MG63 (cell line): ENCODE data around the gene PDCD2. TPM values are rescaled to one million over a fixed set of nuclear protein-coding genes. Genes with fewer than 3 reads are reported as not detected.
"Not testable (repeated sequence)": the region's sequence is repeated elsewhere in the genome, so short reads cannot be mapped to it uniquely, and the experiment has no call there.

ENCODE experiments used
- DNase-seq: peaks from one replicate; pipeline ENCODE4 v3.0.0-alpha.2; 2020
- H3K27me3 ChIP-seq: fragments of 250-450 bp; sonication (Bioruptor Pico); 2 replicates; pipeline ENCODE4 v1.5.1; 2020; ENCODE audit warnings: mild to moderate bottlenecking, moderate library complexity
- H3K36me3 ChIP-seq: fragments of 250-450 bp; sonication (Bioruptor Pico); 2 replicates; pipeline ENCODE4 v1.5.1; 2020; ENCODE audit warnings: mild to moderate bottlenecking, moderate library complexity
- H3K4me3 ChIP-seq: fragments of 250-450 bp; sonication (Bioruptor Pico); 2 replicates; pipeline ENCODE4 v1.5.1; 2020; ENCODE audit warnings: mild to moderate bottlenecking, moderate library complexity
- H3K9me3 ChIP-seq: fragments of 250-450 bp; sonication (Bioruptor Pico); 2 replicates; pipeline ENCODE4 v1.5.1; 2020; ENCODE audit warnings: mild to moderate bottlenecking, moderate library complexity
- total RNA-seq: library from RNA; depleted of rRNA; stranded (reverse); fragments of >200 nt; shearing (Covaris generic); gene quantifications from 2 replicates; pipeline ENCODE4 v1.2.3, GENCODE V29; 2014; ENCODE audit warnings: low replicate concordance

Gene PDCD2
- total RNA-seq, 1 experiment from 2014 or later = 187 TPM

GRCh38 chr6:170555305-170555704 is 29.1 kb downstream of the PDCD2 start:
- no peak for DNase-seq
- Histone ChIP-seq H3K36me3 (peaks cover 47% of the 10 kb centered on the region), H3K27me3 (no peaks in the 10 kb centered on the region), H3K9me3 (no peaks in the 10 kb centered on the region), H3K4me3 (peak overlapping the region; percentile 100)

DNA sequence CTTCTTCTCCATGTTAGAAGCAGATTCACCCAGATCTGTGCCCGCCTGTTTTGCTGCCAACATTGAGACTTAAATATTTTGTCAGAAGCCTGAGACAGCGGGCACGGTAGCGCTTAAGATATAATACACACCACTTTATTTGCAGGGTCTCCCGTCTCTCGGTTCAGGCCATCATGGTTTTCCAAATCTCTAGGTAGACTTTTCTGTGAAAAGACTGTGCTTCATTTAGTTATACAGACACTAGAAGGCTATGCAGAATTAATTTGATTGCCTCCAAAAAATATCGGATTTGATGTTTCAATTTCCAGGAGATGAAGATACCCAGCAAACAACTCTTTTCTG is 29.7 kb downstream of the PDCD2 start:
- Histone ChIP-seq H3K9me3 (no peaks in the 10 kb centered on the region), H3K4me3 (peak overlapping the region; percentile 100), H3K27me3 (no peaks in the 10 kb centered on the region), H3K36me3 (peaks cover 50% of the 10 kb centered on the region)
- no peak for DNase-seq

DNA sequence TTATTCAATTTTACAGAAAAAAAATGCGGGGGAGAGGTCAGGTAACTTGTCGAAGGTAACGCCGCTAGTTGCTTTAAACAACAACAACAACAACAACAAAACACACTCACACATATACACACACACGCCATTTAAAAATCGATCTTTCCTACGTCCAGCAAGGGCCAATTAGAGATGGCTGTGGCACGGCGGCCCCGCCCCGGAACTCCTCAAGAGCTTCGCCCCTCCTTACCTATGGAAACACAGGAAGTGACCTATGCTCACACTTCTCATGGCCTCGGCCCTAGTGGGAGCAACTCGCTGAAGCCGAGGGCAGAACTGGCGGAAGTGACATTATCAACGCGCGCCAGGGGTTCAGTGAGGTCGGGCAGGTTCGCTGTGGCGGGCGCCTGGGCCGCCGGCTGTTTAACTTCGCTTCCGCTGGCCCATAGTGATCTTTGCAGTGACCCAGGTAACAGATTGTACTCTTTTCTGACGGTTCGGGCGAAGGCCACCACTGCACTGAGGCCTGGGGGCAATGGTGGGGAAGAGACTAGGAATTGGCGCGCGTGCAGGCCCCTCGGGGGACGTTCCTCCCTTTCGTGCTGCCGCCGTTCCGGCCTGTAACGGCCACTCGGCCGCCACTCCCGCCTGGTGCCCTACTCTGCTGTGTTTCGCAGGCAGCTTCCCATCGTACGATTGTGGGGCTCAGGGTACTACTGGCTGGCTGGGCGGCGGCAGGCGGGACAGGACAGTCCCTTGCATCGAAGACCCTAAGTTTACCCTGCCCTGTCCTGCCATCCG is 30.2 kb downstream of the PDCD2 start, which contains the start of gene TBP:
Gene TBP, plus strand, starts transcription at position 357 of the 783 bp plus-strand sequence. CDS start 2,661 bp downstream, outside the sequence.
- H3K9me3 ChIP-seq = no peaks in the 10 kb centered on the region
- peaks cover 48% of the 10 kb centered on the region for H3K36me3 ChIP-seq
- no peaks in the 10 kb centered on the region for H3K27me3 ChIP-seq
- H3K4me3 ChIP-seq = peak within 1 kb of the TSS; percentile 100
- peak; percentile 99 for DNase-seq

DNA sequence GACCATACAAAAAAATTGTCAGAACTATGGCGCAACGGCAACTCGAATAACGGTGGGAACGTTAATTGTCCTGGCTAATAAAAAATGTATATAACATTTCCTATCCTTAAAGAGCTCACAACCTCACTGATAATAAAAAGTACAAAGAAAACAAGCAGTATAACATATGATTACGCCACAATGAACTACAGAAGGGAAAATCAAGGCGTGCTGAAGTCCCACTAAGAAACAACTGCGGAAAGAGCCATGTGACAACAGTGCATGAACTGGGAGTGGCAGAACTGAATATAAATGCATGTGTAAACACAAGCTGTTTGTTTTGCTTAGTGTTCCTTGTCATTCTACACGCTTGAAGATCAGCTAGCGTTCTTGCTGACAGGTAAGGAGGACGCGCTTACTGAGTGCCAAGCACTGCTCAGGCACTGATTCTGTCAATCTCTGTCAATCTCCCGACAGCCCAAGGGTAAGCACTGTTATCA is 30.9 kb downstream of the PDCD2 start:
- Histone ChIP-seq H3K27me3 (no peaks in the 10 kb centered on the region), H3K9me3 (no peaks in the 10 kb centered on the region), H3K4me3 (peak overlapping the region; percentile 100), H3K36me3 (peaks cover 52% of the 10 kb centered on the region)
- DNase-seq = no peak

DNA sequence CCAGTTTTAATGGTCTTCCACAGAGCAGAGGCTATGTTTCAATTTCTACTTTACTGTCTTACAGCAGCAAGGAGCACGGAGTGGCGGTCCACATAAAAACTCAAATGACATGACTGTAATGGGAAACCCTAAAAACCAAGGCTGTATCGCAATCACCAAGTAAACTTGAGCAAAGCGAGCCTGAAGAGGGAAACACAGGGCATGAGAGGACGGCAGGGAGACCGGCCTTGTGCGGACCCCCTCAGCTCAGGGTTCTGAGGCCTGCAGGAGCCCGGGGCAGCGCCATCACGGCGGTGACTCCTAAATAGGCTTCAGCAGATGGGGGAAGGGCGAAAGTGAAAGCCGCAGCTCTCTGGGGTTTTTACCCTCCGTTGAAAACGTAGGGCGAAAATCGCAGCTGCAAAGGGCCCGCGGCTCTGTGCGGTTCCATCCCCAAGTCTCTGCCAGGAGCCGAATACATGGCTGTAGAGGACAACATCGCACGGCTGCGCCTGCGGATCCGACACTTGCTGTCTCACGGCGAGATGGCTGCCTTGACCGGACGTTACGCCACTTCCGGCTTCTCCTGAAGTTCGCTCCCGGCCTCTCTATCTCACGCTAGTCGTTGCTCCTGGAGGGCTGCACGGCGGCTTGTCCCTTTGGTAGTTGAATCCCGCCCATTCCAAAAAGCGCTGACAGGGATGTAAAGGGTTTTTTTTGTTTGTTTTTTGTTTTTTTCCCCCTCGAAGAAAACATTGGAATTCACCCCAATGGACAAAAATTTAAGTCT is 31.5 kb downstream of the PDCD2 start, which contains the start of gene PSMB1:
Gene PSMB1, minus strand, starts transcription at position 543 of the 769 bp plus-strand sequence. Its CDS starts 65 bp downstream, at position 478.
- H3K9me3 ChIP-seq = no peaks in the 10 kb centered on the region
- peak; percentile 95 for DNase-seq
- peak within 1 kb of the TSS; percentile 100 for H3K4me3 ChIP-seq
- peaks cover 54% of the 10 kb centered on the region for H3K36me3 ChIP-seq
- no peaks in the 10 kb centered on the region for H3K27me3 ChIP-seq

DNA sequence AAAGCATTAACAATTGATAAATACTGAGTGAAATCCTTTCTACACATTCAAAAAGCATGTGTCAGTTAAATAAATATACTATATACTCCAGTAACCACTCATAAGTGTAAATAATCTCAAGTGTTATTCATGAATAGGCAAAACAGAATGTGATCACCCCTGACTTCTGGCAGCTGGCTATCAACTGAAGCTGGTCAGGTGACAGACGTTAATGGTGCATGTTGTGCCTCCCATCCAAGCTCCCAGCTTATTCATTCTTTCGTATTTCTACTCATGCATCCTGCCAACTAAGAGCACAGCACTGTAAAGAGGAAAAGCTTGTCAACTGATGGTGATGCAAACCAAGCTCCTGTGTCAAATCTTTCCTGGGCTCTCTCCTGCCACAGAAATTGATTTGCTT is 39.0 kb downstream of the PDCD2 start:
- H3K36me3 ChIP-seq = peaks cover 87% of the 10 kb centered on the region
- DNase-seq = peak; percentile 84
- no peaks in the 10 kb centered on the region for H3K9me3 ChIP-seq
- no peak overlapping the region for H3K4me3 ChIP-seq
- no peaks in the 10 kb centered on the region for H3K27me3 ChIP-seq

DNA sequence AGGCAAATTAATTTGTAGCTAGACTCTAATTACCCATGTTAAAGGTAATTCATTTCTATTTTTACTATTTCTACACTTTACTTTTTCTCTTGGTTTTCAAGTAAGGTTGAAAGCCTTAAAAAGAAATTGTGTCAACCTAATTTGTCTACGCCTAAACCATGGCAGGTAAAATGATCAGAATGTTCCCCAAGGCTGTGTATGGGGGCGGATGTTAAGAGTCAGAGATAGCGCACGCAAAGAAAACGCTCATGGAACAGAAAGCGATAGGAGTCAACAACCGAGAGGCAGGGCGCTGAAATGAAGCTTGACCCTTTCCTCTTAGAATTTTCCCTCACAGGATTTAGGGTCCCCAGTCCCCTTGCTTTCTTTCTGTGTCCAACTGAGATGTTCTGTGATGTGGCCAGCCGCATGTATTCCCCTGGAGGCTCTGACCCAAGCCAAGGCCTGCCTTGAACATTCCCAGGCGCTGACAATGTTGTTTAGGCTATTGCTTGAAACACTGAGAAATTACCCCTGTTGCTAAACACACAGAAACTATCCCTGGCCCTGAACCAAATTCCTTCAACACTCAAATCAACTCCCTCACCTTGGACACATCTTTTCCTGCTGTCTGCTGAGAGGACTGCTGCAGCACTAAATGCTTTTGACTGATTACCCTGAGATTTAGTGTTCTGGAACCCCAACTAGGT is 42.3 kb downstream of the PDCD2 start:
- H3K36me3 ChIP-seq = peaks cover 90% of the 10 kb centered on the region
- DNase-seq = no peak
- H3K4me3 ChIP-seq = no peak overlapping the region
- H3K9me3 ChIP-seq = no peaks in the 10 kb centered on the region
- no peaks in the 10 kb centered on the region for H3K27me3 ChIP-seq

GRCh38 chr6:170537329-170537728 is 47.1 kb downstream of the PDCD2 start:
- DNase-seq = no peak
- H3K27me3 ChIP-seq = no peaks in the 10 kb centered on the region
- peaks cover 88% of the 10 kb centered on the region for H3K36me3 ChIP-seq
- H3K4me3 ChIP-seq = no peak overlapping the region
- no peaks in the 10 kb centered on the region for H3K9me3 ChIP-seq

DNA sequence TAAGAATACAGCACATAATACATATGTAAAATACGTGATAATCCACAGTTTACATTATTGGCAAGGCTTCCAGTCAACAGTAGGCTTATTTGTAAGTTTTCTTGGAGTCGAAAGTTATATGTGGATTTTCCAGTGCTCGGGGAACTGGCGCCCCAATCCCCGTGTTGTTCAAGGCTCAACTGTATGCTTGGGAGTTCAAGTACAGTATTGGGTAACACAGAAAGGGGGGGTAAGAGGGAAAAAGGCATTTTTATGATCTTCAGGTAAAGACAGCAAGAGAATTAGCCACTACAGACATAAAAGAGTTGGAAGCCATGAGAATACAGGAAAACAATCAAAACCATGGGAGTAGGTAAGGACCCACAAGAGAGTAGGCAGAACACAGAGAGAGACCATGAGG is 47.8 kb downstream of the PDCD2 start:
- H3K36me3 ChIP-seq = peaks cover 84% of the 10 kb centered on the region
- no peaks in the 10 kb centered on the region for H3K9me3 ChIP-seq
- H3K4me3 ChIP-seq = no peak overlapping the region
- H3K27me3 ChIP-seq = no peaks in the 10 kb centered on the region
- no peak for DNase-seq

GRCh38 chr6:170535004-170535403 is 49.4 kb downstream of the PDCD2 start:
- H3K4me3 ChIP-seq = no peak overlapping the region
- no peak for DNase-seq
- peaks cover 72% of the 10 kb centered on the region for H3K36me3 ChIP-seq
- H3K27me3 ChIP-seq = no peaks in the 10 kb centered on the region
- H3K9me3 ChIP-seq = no peaks in the 10 kb centered on the region

GRCh38 chr6:170533792-170534191 is 50.6 kb downstream of the PDCD2 start:
- no peaks in the 10 kb centered on the region for H3K27me3 ChIP-seq
- peaks cover 60% of the 10 kb centered on the region for H3K36me3 ChIP-seq
- no peaks in the 10 kb centered on the region for H3K9me3 ChIP-seq
- no peak overlapping the region for H3K4me3 ChIP-seq
- DNase-seq = no peak

DNA sequence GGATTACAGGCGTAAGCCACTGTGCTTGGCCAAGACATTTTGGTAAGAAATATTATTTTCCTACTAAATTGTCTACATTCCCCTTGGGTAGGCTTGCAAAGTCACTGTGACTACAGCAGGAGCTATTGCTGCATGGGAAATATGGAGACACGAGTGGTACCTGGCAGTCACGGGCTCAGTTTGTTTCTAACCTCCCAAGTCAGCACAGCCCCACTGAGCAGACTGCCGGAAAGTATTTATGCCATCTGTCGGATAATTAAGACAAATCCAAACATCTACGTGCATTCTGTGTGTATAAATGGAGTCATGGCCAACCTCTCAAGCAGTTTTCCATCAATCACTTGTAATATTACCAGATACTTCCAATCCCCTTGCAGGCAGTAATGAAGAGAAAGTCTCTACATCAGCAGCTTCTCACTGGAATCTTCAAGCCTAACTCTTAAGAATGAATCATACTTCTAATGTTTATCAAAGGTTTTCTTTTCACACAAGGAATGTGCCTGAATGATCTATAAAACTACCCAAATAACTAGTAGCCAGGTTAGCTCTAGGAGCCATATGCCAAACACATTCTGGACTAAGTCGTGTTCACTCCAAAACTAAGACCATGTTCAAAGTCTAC is 51.5 kb downstream of the PDCD2 start:
- Histone ChIP-seq H3K9me3 (no peaks in the 10 kb centered on the region), H3K4me3 (no peak overlapping the region), H3K27me3 (no peaks in the 10 kb centered on the region), H3K36me3 (peaks cover 51% of the 10 kb centered on the region)
- DNase-seq = no peak

- no peak overlapping the region for H3K4me3 ChIP-seq
- peaks cover 21% of the 10 kb centered on the region for H3K36me3 ChIP-seq
- no peaks in the 10 kb centered on the region for H3K9me3 ChIP-seq
- H3K27me3 ChIP-seq = no peaks in the 10 kb centered on the region
- DNase-seq = peak; percentile 73
These were observed 54.5 kb downstream of the PDCD2 start for GRCh38 chr6:170529839-170530469.

GRCh38 chr6:170527995-170528394 is 56.4 kb downstream of the PDCD2 start:
- DNase-seq, H3K36me3 ChIP-seq, H3K27me3 ChIP-seq: not testable (repeated sequence)

GRCh38 chr6:170525795-170526194 is 58.6 kb downstream of the PDCD2 start:
- no peak overlapping the region for H3K4me3 ChIP-seq
- no peaks in the 10 kb centered on the region for H3K36me3 ChIP-seq
- H3K27me3 ChIP-seq = no peaks in the 10 kb centered on the region
- H3K9me3 ChIP-seq = no peaks in the 10 kb centered on the region
- DNase-seq = no peak

More at GRCh38 chr6:170527995-170528394, 56.4 kb downstream of the PDCD2 start:
- H3K9me3 ChIP-seq, H3K4me3 ChIP-seq: not testable (repeated sequence)
